ENCODE results near the gene SHISA5. TPM values are rescaled to one million over a fixed set of nuclear protein-coding genes. Genes with fewer than 3 reads are reported as not detected.

The SHISA5 gene
- total and polyA plus RNA-seq, 3 donors from 2014 or later, result 101 to 146 (median 117) TPM

- Histone ChIP-seq H3K9me3 (no peaks in the 10 kb centered on the region), H3K4me3 (no peak overlapping the region), H3K27ac (no peak overlapping the region), H3K27me3 (no peaks in the 10 kb centered on the region), H3K4me1 (peaks cover 18% of the 10 kb centered on the region), H3K36me3 (ENCODE audit: low read depth, missing control alignments) (no peaks in the 10 kb centered on the region)
- no peak for TF ChIP-seq POLR2A (IDR thresholded peaks at IDR 0.05)
- TF ChIP-seq, protein P1, sequence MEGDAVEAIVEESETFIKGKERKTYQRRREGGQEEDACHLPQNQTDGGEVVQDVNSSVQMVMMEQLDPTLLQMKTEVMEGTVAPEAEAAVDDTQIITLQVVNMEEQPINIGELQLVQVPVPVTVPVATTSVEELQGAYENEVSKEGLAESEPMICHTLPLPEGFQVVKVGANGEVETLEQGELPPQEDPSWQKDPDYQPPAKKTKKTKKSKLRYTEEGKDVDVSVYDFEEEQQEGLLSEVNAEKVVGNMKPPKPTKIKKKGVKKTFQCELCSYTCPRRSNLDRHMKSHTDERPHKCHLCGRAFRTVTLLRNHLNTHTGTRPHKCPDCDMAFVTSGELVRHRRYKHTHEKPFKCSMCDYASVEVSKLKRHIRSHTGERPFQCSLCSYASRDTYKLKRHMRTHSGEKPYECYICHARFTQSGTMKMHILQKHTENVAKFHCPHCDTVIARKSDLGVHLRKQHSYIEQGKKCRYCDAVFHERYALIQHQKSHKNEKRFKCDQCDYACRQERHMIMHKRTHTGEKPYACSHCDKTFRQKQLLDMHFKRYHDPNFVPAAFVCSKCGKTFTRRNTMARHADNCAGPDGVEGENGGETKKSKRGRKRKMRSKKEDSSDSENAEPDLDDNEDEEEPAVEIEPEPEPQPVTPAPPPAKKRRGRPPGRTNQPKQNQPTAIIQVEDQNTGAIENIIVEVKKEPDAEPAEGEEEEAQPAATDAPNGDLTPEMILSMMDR (IDR thresholded peaks at IDR 0.05), result no peak
- intact Hi-C loops (cut with DNase I; ENCODE audit: low total_unique reads), result no loop called here
- DNase-seq, result no peak
- WGBS, 2 donors, result 87 to 89% methylated on average over 6 of the region's 6 CpGs
These were observed 2.1 kb upstream of the SHISA5 start for GRCh38 chr3:48505968-48506504.

DNA sequence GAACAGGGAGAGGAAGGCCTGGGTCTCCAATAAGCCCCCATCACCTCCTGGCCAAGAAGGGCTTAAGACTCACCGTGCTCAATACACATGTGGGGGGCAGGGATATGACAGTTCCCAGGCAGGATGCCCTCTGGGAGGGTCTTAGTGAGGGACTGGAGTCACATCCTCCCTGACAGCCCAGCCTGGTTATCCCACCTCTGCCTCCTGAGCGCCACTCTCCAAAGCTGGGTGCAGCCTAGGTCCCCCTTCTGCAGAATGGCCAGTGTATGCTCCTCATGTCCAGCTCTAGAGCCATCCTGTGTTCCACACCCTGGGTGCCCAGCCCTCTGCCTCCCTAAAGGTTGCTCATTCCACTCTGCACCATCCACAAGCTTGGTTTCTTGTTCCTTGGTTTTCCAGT, 1.2 kb upstream of the SHISA5 start:
- intact Hi-C loops (cut with DNase I; ENCODE audit: low total_unique reads), result no loop called here
- no peak for DNase-seq
- Histone ChIP-seq H3K27me3 (no peaks in the 10 kb centered on the region), H3K36me3 (ENCODE audit: low read depth, missing control alignments) (no peaks in the 10 kb centered on the region), H3K4me1 (peaks cover 18% of the 10 kb centered on the region), H3K9me3 (no peaks in the 10 kb centered on the region), H3K27ac (no peak overlapping the region), H3K4me3 (no peak overlapping the region)
- TF ChIP-seq, protein P1 (IDR thresholded peaks at IDR 0.05), result no peak
- TF ChIP-seq POLR2A (IDR thresholded peaks at IDR 0.05), result no peak
- WGBS, 2 donors, result 69 to 76% methylated on average over 2 of the region's 2 CpGs

DNA sequence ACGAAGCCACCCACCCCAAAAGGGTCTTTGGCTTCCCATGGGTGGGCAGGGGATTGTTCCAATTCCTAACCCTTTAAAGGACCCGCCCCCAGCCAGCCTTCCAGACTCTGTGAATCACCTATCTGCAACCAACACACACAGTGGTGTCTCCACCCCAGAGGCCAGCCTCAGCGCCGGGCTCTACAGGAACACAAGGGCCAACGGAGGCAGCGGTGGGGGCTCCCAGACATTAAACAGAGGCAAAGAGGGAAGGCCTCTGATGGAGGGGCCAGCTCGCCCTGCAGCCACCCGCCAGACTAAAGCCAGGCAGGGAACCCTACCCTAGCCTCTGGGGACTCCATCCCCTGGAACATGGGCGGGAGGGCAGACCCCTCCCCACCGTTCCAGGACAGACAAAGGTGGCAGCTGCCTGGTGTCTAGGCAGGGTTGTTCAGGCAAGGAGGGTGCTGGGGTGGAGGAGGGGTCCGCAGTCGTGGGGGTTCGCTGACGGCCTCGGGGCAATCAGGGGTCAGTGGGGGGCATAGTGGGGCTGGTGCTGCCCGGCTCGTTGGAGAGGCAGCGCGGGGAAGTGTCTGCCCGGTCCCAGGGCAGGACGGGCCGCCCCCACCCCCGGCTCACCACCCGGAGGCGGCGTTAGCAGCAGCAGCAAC, 448 bp downstream of the SHISA5 start:
- no peak for TF ChIP-seq POLR2A (IDR thresholded peaks at IDR 0.05)
- TF ChIP-seq, protein P1 (IDR thresholded peaks at IDR 0.05), result no peak
- intact Hi-C loops (cut with DNase I; ENCODE audit: low total_unique reads), result no loop called here
- peak; percentile 38 for DNase-seq
- Histone ChIP-seq H3K4me3 (peak overlapping the region; percentile 67 to 77), H3K27me3 (no peaks in the 10 kb centered on the region), H3K36me3 (ENCODE audit: low read depth, missing control alignments) (no peaks in the 10 kb centered on the region), H3K27ac (peak overlapping the region; percentile 74 to 92), H3K9me3 (no peaks in the 10 kb centered on the region), H3K4me1 (peaks cover 18% of the 10 kb centered on the region)
- 11 to 23% methylated on average over 7 to 23 of the region's 26 CpGs for WGBS, 2 donors

DNA sequence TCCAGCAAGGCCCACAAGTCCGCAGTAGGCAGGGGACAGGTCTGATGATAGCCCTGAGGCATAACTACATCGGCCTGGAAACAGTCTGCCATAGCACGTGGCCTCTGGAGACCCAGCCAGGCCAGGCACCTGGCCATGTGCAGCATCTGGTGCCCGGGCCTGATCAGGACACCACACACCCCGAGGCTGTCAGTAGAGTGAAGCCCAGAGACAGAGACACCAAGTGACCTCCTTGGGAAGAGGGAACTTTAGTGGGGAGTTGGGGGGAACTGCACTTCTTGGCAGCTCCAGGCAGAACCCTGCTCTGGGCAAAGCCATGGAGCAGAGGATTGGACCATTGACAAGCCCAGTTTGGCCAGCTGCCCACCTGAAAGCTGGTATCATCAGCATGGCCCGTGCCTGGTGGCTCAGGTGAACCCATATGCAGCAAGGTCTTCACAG, 1.2 kb downstream of the SHISA5 start:
- no peak for DNase-seq
- Histone ChIP-seq H3K36me3 (ENCODE audit: low read depth, missing control alignments) (no peaks in the 10 kb centered on the region), H3K27ac (peak overlapping the region in 1 of 2 donors; percentile 92), H3K27me3 (no peaks in the 10 kb centered on the region), H3K9me3 (no peaks in the 10 kb centered on the region), H3K4me1 (peaks cover 18% of the 10 kb centered on the region), H3K4me3 (no peak overlapping the region)
- 20 to 87% methylated on average over 1 to 6 of the region's 6 CpGs for WGBS, 2 donors
- intact Hi-C loops (cut with DNase I; ENCODE audit: low total_unique reads), result no loop called here
- TF ChIP-seq, protein P1 (IDR thresholded peaks at IDR 0.05), result no peak
- TF ChIP-seq POLR2A (IDR thresholded peaks at IDR 0.05), result no peak

DNA sequence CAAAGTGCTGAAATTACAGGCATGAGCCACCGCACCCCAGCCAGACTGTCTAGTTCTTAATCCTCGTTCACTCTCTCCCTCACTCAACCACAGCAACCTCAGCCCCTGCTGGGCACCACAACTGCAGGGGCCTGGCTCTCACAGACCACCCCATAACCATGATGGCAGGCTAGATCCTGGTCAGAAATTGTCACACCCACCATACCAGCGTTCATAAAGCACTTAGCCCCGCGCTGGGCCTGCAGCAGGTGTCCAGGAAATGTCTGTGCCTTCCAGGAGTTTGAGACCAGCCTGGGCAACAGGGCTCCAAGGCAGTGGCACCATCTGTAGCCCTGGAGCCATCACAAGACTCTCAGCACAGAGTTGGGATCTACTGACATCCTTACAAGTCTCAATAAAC, 1.9 kb downstream of the SHISA5 start:
- Histone ChIP-seq H3K27me3 (no peaks in the 10 kb centered on the region), H3K4me1 (peaks cover 18% of the 10 kb centered on the region), H3K27ac (no peak overlapping the region), H3K36me3 (ENCODE audit: low read depth, missing control alignments) (no peaks in the 10 kb centered on the region), H3K9me3 (no peaks in the 10 kb centered on the region), H3K4me3 (no peak overlapping the region)
- DNase-seq, result no peak
- 74 to 88% methylated on average over 5 of the region's 5 CpGs for WGBS, 2 donors
- no peak for TF ChIP-seq POLR2A (IDR thresholded peaks at IDR 0.05)
- TF ChIP-seq, protein P1 (IDR thresholded peaks at IDR 0.05), result no peak
- intact Hi-C loops (cut with DNase I; ENCODE audit: low total_unique reads), result no loop called here

Measured in testis (tissue), 3 donors.